CD4-positive, alpha-beta T cell treated with Interferon alpha-2 for 1 hour (primary cell): Measurements from ENCODE around the gene ANKS4B.
"Not testable (repeated sequence)": the region's sequence is repeated elsewhere in the genome, so short reads cannot be mapped to it uniquely, and the experiment has no call there.

Source experiments
- DNase-seq, 2 donors: peaks; one replicate each; pipeline ENCODE4 v3.0.0-alpha.2; 2020 to 2022

ANKS4B gene

GRCh38 chr16:21264571-21265036 is 31.1 kb downstream of the ANKS4B start:
- DNase-seq: no peak

GRCh38 chr16:21265104-21265837 is 31.8 kb downstream of the ANKS4B start:
- DNase-seq: no peak

- no peak for DNase-seq
Measured at GRCh38 chr16:21267298-21267697, 33.8 kb downstream of the ANKS4B start.

GRCh38 chr16:21268236-21268635 is 34.7 kb downstream of the ANKS4B start:
- no peak for DNase-seq

- DNase-seq: no peak
Measured at GRCh38 chr16:21272253-21272652, 38.8 kb downstream of the ANKS4B start.

- not testable (repeated sequence) for DNase-seq
Measured at GRCh38 chr16:21272763-21273162, 39.3 kb downstream of the ANKS4B start.

GRCh38 chr16:21274172-21274726 is 40.8 kb downstream of the ANKS4B start:
- DNase-seq: no peak

GRCh38 chr16:21275529-21275928 is 42.0 kb downstream of the ANKS4B start:
- no peak for DNase-seq

GRCh38 chr16:21276090-21276489 is 42.6 kb downstream of the ANKS4B start:
- DNase-seq: no peak

- no peak for DNase-seq
Measured at GRCh38 chr16:21277045-21277926, 43.8 kb downstream of the ANKS4B start.

- peak; percentile 21 to 51 for DNase-seq
Measured at GRCh38 chr16:21277927-21278706, 44.6 kb downstream of the ANKS4B start, which contains the start of gene CRYM. TSS of gene CRYM (minus strand) at chr16:21278290. CDS start at chr16:21278251, 39 bp downstream.

GRCh38 chr16:21279501-21279900 is 46.0 kb downstream of the ANKS4B start:
- DNase-seq: no peak

- DNase-seq: no peak
Measured at GRCh38 chr16:21281698-21282389, 48.3 kb downstream of the ANKS4B start.

- DNase-seq: peak in 1 of 2 donors; percentile 25
Measured at GRCh38 chr16:21283521-21284289, 50.2 kb downstream of the ANKS4B start.

GRCh38 chr16:21284414-21284813 is 50.9 kb downstream of the ANKS4B start:
- DNase-seq: no peak

GRCh38 chr16:21285314-21285713 is 51.8 kb downstream of the ANKS4B start:
- DNase-seq: no peak

- not testable (repeated sequence) for DNase-seq
Measured at GRCh38 chr16:21289789-21290188, 56.3 kb downstream of the ANKS4B start.

- DNase-seq: peak; percentile 44 to 65
Measured at GRCh38 chr16:21300309-21301167, 67.0 kb downstream of the ANKS4B start.

- peak; percentile 21 to 25 for DNase-seq
Measured at GRCh38 chr16:21301168-21301894, 67.8 kb downstream of the ANKS4B start.
